Activated CD8-positive, alpha-beta memory T cell treated with anti-CD3 and anti-CD28 coated beads, Interleukin-2, amount 10 ng/mL, durations not matched to agents 7 days and 5 days (primary cell): ENCODE measurements around the gene TRAPPC3. TPM values are rescaled to one million over a fixed set of nuclear protein-coding genes. Genes with fewer than 3 reads are reported as not detected.
"Not testable (repeated sequence)": the region's sequence is repeated elsewhere in the genome, so short reads cannot be mapped to it uniquely, and the experiment has no call there.

Experiments used
- ATAC-seq: fragments of 150-1000 bp; cut with Tn5 transposase; one replicate; pipeline ENCODE4 v1.10.0; 2021; ENCODE audit warnings: moderate library complexity
- CTCF ChIA-PET: fragments of 350-600 bp; sonication (Branson Sonifier 250); formaldehyde crosslinking; loops from one replicate; lab custom pipeline; 2021; ENCODE audit warnings: antibody characterized with exemption; lab: Charles Lee
- DNase-seq: peaks from one replicate; pipeline ENCODE4 v3.0.0-alpha.2; 2020
- H3K27ac Mint-ChIP-seq: one replicate; pipeline ENCODE4 v1.8.0; 2021; ENCODE audit warnings: mild to moderate bottlenecking, mixed read lengths
- H3K27me3 Mint-ChIP-seq: one replicate; pipeline ENCODE4 v1.8.0; 2021; ENCODE audit warnings: mixed read lengths
- H3K36me3 Mint-ChIP-seq: one replicate; pipeline ENCODE4 v1.8.0; 2021; ENCODE audit warnings: mild to moderate bottlenecking, mixed read lengths
- H3K4me1 Mint-ChIP-seq: one replicate; pipeline ENCODE4 v1.8.0; 2021; ENCODE audit warnings: mixed read lengths
- H3K4me3 Mint-ChIP-seq: one replicate; pipeline ENCODE4 v1.8.0; 2021; ENCODE audit warnings: mild to moderate bottlenecking, moderate library complexity, mixed read lengths
- H3K9me3 Mint-ChIP-seq: one replicate; pipeline ENCODE4 v1.8.0; 2022; ENCODE audit warnings: low read depth, mixed read lengths
- total RNA-seq, 2 experiments: library from RNA; stranded (reverse); gene quantifications; one replicate each; pipeline ENCODE4 v1.2.3, GENCODE V29; 2021

The TRAPPC3 gene
- total RNA-seq, 2 experiments from 2014 or later: 56.5 to 68.3 TPM

DNA sequence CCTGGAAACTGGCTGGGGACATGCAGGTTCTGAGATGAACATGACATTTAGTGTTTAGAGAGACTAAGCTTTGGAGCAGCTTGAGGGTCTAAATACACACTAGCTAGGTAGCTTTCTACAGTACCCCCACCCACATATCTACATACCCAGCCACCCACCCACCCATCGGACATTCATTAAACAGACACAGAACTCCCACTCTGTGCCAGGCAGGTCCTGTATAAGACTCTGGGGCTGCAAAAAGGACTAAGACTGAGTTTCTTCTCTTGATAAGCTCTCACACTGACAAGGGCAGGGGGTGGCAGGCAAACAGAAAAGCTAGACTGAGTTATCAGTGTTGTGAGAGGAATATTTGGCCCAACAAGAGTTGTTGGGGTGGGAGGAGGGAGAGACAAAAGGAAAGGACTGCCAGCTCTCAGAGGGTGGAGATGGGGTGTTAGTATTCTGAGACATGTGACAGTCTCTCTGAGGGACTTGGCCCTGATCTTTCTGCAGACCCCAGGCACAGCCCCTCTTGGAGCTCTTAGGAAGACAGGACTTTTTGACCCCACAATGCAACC is 13.5 kb upstream of the TRAPPC3 start:
- H3K27ac Mint-ChIP-seq: peak overlapping the region; percentile 94
- CTCF ChIA-PET: interaction anchor here (0.9 to 6.6 kb wide), 8 partner anchors 9 to 123 kb away, joined by 3 to 102 read pairs (median 4); partner anchors contain the start of genes THRAP3 and TRAPPC3
- DNase-seq: no peak

DNA sequence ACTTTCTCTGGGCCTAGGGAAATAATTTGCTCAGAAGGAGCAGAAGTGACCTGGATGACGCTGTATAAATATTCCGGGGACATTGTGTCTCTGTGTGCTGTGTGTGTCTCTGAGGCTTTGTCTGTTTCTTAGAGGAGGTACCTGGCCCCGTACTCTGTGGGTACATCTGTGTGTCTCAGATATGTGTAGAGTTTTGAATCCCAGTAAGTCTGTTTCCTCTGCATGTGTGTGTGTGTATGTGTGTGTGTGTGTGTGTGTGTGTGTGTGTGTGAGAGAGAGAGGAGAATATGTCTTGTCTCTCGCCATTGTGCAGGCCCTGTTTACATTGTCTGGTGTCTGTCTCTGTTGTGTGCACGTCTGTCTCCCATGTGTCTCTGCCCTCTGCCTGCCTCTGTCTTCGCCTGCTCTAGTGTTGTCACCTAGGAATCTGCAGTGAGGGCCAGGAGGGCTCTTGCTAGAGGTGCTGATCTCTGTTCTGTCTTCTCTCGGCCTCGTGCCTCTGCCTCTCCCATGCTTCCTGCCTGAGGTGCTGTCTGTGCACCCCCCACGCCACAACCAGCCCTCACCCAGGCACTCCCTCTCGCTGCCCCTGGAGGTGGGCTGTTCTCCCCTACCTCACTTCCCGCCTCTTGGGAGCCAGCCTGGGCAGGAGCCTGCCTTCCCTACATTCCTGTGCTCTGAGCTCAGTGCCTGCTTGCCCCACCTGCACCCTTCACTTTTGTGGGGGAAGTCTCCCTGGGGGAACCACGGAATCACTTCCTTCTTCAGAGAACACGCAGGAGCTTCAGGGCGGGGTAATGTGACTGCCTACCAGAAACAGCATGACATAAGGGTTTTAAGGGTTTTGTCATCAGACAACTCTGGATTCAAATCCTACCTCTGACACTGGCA is 12.6 kb upstream of the TRAPPC3 start:
- peak; percentile 70 for DNase-seq
- CTCF ChIA-PET: interaction anchor here (0.9 to 6.6 kb wide), 11 partner anchors 10 to 236 kb away, joined by 3 to 102 read pairs (median 5); partner anchors contain the start of genes LSM10, THRAP3 and TRAPPC3
- peak overlapping the region; percentile 94 for H3K27ac Mint-ChIP-seq
- ATAC-seq: peak; percentile 34
- no peaks in the 10 kb centered on the region for H3K9me3 Mint-ChIP-seq
- H3K36me3 Mint-ChIP-seq: peaks cover 41% of the 10 kb centered on the region
- H3K27me3 Mint-ChIP-seq: no peaks in the 10 kb centered on the region
- peak overlapping the region; percentile 82 for H3K4me3 Mint-ChIP-seq
- H3K4me1 Mint-ChIP-seq: peaks cover 71% of the 10 kb centered on the region

More for the DNA sequence above, 13.5 kb upstream of the TRAPPC3 start:
- H3K27me3 Mint-ChIP-seq: no peaks in the 10 kb centered on the region
- peak overlapping the region; percentile 82 for H3K4me3 Mint-ChIP-seq
- H3K9me3 Mint-ChIP-seq: no peaks in the 10 kb centered on the region
- H3K4me1 Mint-ChIP-seq: peaks cover 71% of the 10 kb centered on the region
- H3K36me3 Mint-ChIP-seq: peaks cover 41% of the 10 kb centered on the region
- no peak for ATAC-seq

DNA sequence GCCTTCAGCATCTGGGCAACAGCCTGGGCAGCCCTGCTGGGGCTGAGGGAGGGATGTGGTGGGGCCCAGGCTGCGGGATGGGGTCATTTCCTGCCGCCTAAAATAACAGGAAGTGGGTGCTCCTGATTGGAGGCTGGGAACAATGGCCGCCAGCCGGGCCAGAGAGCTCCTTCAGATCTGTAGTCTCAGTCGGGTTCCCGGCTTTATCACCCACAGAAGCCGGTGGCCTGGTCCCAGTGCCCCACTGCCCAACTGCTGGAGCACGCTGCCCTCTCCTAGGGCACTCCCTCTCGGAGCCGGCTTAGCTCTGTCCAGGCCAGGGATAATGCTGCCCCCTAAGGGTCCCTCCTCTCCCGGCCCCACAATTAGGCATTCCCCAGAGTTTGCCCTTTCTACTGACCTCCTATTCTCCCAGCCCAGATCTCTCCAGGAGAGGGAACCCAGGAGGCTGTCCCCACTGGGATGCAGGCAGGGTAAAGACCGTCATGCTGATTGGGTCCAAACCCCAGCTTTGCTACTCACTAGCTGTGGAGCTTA is 11.7 kb upstream of the TRAPPC3 start:
- DNase-seq (peak; percentile 89), ATAC-seq (peak; percentile 52)
- Mint-ChIP-seq H3K4me3 (peak overlapping the region; percentile 82), H3K27me3 (no peaks in the 10 kb centered on the region), H3K36me3 (peaks cover 38% of the 10 kb centered on the region), H3K27ac (peak overlapping the region; percentile 94), H3K9me3 (no peaks in the 10 kb centered on the region), H3K4me1 (peaks cover 65% of the 10 kb centered on the region)
- CTCF ChIA-PET: interaction anchor here (1.0 to 6.6 kb wide), 10 partner anchors 9 to 236 kb away, joined by 3 to 102 read pairs (median 6); partner anchors contain the start of genes LSM10 and TRAPPC3

DNA sequence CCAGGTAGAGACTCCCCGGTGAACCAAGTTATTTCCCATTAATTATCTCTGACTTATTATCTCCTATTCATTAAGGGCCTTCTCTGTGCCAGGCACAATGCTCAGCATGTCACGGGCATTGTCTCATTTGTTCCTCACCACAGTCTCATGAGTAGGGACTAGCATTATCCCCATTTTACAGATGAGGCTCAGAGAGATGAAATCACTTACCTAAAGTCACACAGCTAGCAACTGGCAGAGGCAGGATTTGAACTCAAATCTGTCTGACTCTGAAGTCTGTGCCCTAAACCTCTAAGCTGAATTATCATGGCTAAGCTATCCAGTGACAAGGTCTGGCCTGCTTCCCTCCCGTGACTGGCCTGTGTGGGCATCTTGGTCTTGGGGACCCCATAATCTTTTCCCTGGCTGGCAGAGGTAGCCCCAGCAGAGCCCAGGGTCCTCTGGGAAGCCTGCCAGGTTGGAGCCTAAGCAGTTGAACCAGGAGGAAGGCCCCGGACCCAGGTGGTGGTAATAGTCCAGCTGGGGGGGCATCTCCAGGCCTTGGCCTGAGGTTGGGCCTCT is 11.2 kb upstream of the TRAPPC3 start:
- Mint-ChIP-seq H3K4me1 (peaks cover 63% of the 10 kb centered on the region), H3K4me3 (peak overlapping the region; percentile 82), H3K36me3 (peaks cover 38% of the 10 kb centered on the region), H3K27ac (peak overlapping the region; percentile 94), H3K9me3 (no peaks in the 10 kb centered on the region), H3K27me3 (no peaks in the 10 kb centered on the region)
- CTCF ChIA-PET: interaction anchor here (1.0 to 6.6 kb wide), 10 partner anchors 10 to 226 kb away, joined by 3 to 102 read pairs (median 6); partner anchors contain the start of genes STK40 and TRAPPC3
- DNase-seq (no peak), ATAC-seq (no peak)

DNA sequence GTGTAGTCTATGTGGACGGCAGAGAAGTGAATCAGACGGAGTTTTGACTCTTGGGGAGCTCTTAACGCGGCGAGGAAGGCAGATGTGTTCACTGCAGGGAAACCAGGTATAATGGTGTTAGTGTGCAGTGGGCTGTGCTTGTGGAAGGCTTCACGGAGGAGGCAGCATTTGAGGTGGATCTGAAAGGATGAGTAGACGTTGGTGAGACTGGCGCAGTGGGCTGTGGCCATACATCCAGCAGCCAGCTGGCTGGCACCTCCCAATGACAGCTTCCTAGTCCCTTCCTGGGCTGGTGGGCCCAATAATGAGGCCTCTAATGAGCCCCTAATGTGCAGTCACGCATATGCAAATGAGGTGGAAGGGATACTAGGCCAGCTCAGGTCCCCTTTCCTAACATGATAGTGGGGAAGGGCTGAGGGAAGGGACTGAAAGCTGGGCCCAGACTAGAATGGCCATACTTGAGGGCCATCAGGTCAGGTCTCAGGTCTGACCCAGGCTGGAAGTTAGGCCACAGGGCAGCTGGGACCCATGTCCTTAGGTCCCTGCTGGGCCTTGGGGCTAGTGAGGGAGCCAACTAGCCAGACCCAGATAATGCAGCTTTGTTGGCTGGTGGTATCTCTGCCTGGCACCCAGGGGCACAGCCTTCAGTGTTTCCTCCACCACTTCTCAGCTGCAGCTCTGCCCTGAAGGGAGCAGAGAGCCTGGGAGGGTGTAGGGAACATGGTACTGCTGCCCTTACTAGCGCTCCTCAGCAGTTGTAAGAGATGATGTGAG is 10.5 kb upstream of the TRAPPC3 start:
- DNase-seq (no peak), ATAC-seq (no peak)
- peak overlapping the region; percentile 94 for H3K27ac Mint-ChIP-seq
- H3K36me3 Mint-ChIP-seq: peaks cover 37% of the 10 kb centered on the region
- H3K4me1 Mint-ChIP-seq: peaks cover 65% of the 10 kb centered on the region
- no peaks in the 10 kb centered on the region for H3K9me3 Mint-ChIP-seq
- peak overlapping the region; percentile 82 for H3K4me3 Mint-ChIP-seq
- CTCF ChIA-PET: interaction anchor here (1.1 to 6.6 kb wide), 9 partner anchors 10 to 226 kb away, joined by 3 to 102 read pairs (median 7); partner anchors contain the start of genes STK40 and TRAPPC3
- H3K27me3 Mint-ChIP-seq: no peaks in the 10 kb centered on the region

DNA sequence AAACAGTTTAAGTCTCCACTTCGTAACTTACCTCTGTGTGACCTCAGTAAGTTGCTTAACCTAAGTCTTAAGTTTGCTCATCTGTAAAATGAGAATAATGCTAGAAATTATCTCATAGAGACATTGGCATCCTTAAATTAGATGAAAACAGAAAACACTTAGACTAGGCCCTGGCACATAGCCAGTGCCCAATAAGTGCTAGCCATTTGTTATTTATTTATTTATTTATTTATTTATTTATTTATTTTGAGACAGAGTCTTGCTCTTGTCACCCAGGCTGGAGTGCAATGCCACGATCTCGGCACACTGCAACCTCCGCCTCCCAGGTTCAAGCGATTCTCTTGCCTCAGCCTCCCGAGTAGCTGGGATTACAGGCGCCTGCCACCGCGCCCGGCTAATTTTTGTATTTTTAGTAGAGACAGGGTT is 9.6 kb upstream of the TRAPPC3 start:
- Mint-ChIP-seq H3K36me3 (peaks cover 33% of the 10 kb centered on the region), H3K4me1 (peaks cover 66% of the 10 kb centered on the region), H3K4me3 (peak overlapping the region; percentile 91), H3K27ac (peak overlapping the region; percentile 94)
- H3K9me3 Mint-ChIP-seq, H3K27me3 Mint-ChIP-seq, ATAC-seq, DNase-seq: not testable (repeated sequence)
- CTCF ChIA-PET: interaction anchor here (1.4 to 6.6 kb wide), 5 partner anchors 9 to 227 kb away, joined by 4 to 102 read pairs (median 9); partner anchors contain the start of genes STK40 and TRAPPC3

DNA sequence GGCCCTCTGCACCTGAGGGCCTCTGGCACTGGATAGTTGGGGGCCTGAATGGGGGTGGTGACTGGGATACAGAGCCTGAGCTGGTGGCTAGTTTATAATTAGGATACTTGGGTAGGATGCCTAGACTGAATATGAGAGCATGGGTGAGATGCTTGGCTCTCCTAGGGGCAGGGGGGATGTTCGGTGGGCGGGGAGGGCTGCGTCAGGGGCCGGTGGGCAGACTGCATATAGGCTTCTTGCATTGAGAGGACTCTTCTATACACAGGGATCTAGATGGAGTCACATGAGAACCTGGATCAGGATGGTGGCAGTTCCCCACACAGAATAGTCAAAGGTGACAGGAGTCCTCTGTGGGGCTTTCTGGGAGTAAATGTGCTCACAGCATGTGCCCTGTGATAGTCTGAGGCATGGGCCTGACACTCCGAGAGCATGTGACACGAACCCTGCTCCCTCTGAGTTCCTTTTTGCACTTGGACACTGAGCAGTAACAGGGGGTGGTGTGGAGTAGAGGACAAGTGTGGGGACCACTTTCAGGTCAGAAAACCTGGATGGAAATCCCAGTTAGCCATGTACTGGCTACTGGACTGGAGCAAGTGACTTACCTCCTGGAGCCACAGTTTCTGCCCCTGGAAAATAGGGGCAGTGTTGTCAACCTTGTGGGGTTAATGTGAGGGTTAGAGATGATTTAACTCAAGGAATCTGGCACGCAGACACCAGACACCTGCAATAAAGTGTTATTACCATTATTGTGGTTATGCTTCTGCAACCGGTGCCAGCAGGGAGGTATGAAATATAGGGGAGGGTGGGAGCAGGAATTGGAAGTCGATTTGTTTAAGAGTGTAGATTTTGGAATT is 8.9 kb upstream of the TRAPPC3 start:
- CTCF ChIA-PET: interaction anchor here (0.6 to 3.0 kb wide), 4 partner anchors 23 to 65 kb away, joined by 3 to 24 read pairs (median 6); no protein-coding TSS in a partner anchor
- Mint-ChIP-seq H3K9me3 (no peaks in the 10 kb centered on the region), H3K36me3 (peaks cover 33% of the 10 kb centered on the region), H3K4me3 (peak overlapping the region; percentile 91), H3K4me1 (peaks cover 69% of the 10 kb centered on the region), H3K27ac (peak overlapping the region; percentile 81), H3K27me3 (no peaks in the 10 kb centered on the region)
- no peak for ATAC-seq
- DNase-seq: peak; percentile 48

DNA sequence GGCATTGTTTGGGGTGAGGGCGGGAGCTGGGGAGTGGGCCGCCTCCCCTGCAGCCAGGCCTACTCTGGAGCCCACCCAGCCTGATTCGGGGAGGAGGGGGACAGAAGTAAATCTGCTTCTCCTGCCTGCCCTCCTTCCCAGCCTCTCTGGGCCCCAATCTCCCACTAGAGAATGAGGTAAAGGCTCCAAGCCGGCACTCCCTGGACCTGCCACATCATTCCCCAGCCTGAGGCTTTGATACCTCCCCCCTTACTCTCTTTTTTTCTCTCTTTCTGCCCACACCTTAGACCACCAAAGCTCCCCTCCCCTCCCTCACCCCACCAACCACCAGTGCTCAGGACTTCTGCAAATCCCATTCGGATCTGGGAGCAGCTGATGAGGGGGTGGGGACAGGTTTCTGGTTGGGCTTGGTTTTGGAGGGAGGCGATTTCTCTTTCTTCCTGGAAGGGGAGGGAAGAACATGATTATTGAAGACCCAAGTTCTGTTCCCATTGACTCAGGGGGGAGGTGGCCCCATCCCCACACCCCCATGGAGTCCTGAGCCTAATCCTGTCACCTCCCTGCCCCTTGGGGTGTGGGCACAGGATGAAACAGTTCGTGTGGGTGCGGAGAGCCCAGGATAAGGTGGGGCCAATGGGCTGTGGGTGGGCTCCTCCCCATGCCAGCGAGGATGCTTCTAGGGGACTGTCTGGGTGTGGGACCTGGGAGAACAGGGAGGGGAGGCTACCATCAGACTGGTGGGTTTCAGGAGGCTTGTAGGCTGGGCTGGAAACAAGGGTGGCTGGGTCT is 8.0 kb upstream of the TRAPPC3 start:
- H3K36me3 Mint-ChIP-seq: peaks cover 29% of the 10 kb centered on the region
- CTCF ChIA-PET: interaction anchor here (0.6 to 5.5 kb wide), 3 partner anchors 22 to 66 kb away, joined by 3 to 30 read pairs (median 8); no protein-coding TSS in a partner anchor
- H3K4me1 Mint-ChIP-seq: peaks cover 68% of the 10 kb centered on the region
- no peaks in the 10 kb centered on the region for H3K9me3 Mint-ChIP-seq
- no peaks in the 10 kb centered on the region for H3K27me3 Mint-ChIP-seq
- H3K4me3 Mint-ChIP-seq: peak overlapping the region; percentile 91
- ATAC-seq: no peak
- no peak for DNase-seq
- H3K27ac Mint-ChIP-seq: peak overlapping the region; percentile 81

DNA sequence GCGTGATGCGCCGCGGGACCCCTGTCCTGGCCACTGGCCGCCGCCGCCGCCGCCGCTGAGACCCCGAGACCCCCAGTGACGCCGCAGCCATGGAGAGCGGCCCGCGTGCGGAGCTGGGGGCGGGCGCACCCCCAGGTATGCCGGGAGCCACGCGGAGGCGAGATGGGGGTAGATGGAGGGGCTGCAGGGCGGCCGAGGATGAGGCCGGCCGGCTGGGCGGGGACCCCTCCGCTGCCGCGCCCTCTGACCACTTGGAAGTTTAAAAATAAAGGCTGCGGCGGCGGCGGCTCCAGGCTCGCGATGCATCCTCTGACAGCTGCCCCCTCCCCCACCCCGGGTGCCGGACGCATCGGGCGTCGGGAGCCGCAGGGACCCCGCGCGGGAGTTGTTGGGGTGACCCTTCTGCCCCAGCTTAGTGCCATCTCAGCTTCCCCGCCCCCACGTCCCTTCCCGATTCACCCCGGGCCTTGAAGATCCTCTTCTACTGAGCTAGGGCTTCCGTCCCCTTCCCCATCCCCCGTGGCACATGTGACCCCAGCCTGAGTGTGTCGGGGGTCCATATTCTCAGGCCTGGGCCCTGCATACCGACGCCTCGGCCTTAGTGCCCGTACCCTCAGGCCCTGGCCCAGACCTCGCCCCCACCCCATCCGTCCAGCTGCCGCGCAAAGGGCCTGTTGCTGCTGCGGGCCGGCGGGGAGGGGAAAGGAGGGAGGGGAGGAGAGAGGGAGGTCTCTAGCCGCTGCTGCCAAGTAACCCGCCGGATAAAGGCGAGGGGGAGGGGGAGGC is 7.2 kb upstream of the TRAPPC3 start:
- peak; percentile 76 for DNase-seq
- Mint-ChIP-seq H3K36me3 (peaks cover 21% of the 10 kb centered on the region), H3K27ac (peak overlapping the region; percentile 81), H3K4me3 (peak overlapping the region; percentile 91), H3K9me3 (no peaks in the 10 kb centered on the region), H3K27me3 (no peaks in the 10 kb centered on the region), H3K4me1 (peaks cover 67% of the 10 kb centered on the region)
- peak; percentile 11 for ATAC-seq
- CTCF ChIA-PET: interaction anchor here (2.7 to 5.5 kb wide), 2 partner anchors 22 to 32 kb away, joined by 8 to 30 read pairs; no protein-coding TSS in a partner anchor
